ENCODE results near the gene UBE2E1.

Gene UBE2E1

DNA sequence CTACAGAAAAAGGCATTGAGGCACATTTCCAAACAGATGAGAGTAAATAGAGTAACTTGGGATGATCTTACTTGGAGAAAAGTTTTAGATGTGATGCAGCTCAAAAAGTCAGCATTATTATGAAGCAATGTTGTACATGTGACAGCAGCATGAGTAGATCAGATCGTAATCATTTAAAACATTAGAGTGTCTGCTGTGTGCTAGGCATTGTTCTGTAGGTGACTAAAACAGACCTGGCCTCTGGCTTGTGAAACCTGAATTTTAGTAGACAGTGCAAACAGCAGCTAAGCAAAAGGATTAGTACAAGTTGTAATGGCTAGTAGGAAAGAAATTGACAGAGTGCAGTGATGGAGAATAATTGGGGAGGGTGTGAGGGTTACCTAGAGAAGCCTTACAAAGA is 15.1 kb downstream of the UBE2E1 start:
- DNase-seq (ENCODE audit: low read depth in 2 of 2), result no peak

DNA sequence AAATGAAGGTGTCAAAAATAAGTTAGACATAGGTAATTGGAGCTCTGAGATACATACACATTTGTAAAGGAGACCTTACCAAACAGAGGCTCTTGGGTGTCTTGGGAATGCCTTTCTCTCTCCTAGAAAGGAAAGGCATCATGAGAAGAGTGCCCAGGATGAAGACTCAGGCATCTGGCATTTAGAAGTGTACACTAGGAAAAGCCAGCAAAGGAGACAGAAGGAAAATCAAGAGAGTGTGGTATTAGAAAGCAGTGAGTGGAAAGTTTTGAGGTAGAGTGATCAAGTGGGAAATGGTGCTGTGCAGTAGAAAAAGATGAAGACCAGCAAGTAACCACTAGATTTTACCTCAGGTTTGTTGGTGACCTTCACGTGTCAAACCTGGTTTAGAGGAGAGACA is 16.1 kb downstream of the UBE2E1 start:
- DNase-seq (ENCODE audit: low read depth in 2 of 2), result no peak

DNA sequence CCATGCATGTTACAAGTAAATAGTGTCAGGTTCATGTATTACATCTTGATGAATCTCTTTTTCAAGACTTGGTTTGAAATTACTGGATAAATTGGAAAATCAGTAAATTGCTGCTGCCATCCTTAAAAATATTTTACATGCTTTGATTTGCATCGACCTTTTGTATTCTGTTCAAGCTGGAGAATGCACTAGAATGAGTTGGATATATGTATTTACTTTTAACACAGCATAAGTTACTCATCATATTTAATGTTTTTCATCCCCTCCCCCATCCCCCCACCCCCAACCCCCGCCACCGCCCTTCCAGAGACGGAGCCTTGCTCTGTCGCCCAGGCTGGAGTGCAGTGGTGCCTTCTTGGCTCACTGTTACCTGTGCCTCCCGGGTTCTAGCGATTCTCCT is 16.8 kb downstream of the UBE2E1 start:
- DNase-seq (ENCODE audit: low read depth in 2 of 2), result no peak

- no peak for DNase-seq (ENCODE audit: low read depth in 2 of 2)
Measured at GRCh38 chr3:23823620-23824019, 17.9 kb downstream of the UBE2E1 start.

DNA sequence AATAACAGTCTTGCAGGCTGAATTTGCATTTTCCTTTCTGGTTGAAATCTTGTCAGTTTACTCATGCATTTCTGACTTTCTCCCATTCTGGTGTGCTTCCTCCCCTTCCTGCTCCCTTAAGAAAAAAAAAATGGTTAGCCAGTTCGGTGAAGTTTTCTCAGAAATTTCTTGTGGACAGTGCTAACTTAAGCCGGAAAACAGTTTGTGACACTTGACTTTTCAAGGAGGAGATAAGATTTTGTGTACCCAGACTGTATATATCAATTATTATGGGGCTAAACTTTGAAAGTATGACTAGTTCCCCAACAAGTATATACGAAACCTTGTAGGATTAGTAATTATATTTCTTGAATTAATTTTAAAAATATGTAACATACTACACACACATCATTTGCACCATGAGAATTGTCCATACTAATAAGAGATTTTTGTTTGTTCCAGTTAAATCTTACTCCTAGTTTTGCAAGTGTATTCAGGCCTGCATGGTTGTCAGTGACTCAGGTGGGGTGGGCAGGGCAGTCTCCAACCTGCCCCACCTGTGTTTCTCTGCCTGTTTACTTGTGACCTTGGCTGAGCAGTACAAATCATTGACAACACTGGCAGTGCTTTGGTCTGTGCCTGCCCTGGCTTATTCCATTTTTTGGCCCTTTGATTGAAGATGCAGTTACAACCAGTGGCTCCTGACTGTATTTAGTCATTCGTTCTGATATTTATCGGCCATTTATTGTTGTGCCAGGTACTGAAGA is 19.1 kb downstream of the UBE2E1 start:
- no peak for DNase-seq (ENCODE audit: low read depth in 2 of 2)

DNA sequence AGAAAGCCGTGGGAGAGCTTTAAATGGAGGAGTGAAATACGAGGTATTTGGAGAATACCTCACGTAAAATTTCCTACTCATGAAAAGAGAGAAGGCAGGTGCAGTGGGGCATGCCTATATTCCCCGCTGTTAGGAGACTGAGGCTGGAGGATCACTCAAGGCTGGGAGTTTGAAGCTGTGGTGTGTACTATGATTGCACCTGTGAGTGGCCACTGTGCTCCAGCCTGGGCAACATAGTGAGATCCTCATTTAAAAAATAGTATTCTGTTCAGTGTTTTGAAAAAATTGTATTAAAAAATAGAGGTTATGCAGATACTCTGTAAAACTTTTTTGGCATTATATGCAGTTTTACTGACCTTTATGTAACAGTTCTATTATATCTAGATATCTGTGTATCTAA is 20.0 kb downstream of the UBE2E1 start:
- no peak for DNase-seq (ENCODE audit: low read depth in 2 of 2)

- no peak for DNase-seq (ENCODE audit: low read depth in 2 of 2)
Measured at GRCh38 chr3:23826382-23827064, 20.8 kb downstream of the UBE2E1 start.

- DNase-seq (ENCODE audit: low read depth in 2 of 2), result no peak
Measured at GRCh38 chr3:23829242-23829934, 23.6 kb downstream of the UBE2E1 start.

GRCh38 chr3:23830869-23831484 is 25.2 kb downstream of the UBE2E1 start:
- no peak for DNase-seq (ENCODE audit: low read depth in 2 of 2)

- DNase-seq (ENCODE audit: low read depth in 2 of 2), result no peak
Measured at GRCh38 chr3:23831517-23832394, 26.0 kb downstream of the UBE2E1 start.

GRCh38 chr3:23832523-23832922 is 26.8 kb downstream of the UBE2E1 start:
- no peak for DNase-seq (ENCODE audit: low read depth in 2 of 2)

- DNase-seq (ENCODE audit: low read depth in 2 of 2), result no peak
Measured at GRCh38 chr3:23834082-23834870, 28.5 kb downstream of the UBE2E1 start.

DNA sequence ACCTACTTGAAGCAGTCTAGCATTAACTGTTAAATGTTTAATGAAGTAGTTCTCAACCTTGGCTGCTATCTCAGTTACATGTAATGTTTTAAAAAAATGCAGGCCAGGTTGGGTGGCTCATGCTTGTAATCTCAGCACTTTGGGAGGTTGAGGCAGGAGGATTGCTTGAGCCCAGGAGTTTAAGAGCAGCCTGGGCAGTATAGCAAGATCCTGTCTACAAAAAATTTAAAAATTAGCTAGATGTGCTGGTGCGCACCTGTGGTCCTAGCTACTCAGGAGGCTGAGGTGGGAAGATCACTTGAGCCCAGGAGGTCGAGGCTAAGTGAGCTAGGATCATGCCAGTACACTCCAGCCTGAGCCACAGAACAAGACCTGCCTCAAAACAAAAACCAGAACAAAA is 29.3 kb downstream of the UBE2E1 start:
- DNase-seq (ENCODE audit: low read depth in 2 of 2), result no peak

DNA sequence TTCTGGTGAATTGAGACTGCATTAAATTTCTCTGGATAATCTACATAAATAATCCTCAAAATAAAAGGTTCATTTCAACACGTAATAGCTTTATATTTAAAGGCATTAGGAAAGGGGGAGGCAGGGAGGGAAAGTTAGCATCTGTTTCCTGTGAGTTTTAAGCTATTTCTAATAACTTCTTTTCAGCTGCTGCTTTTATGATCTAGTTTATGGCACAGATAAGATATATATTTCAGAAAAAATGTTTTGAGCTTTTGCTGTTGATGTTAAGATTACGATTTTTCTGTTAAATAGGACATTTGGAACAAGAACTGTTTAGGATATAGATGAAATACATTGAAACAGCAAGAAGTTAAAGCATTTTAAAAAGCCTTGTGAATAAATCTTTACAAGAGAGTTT is 30.0 kb downstream of the UBE2E1 start:
- no peak for DNase-seq (ENCODE audit: low read depth in 2 of 2)

- DNase-seq (ENCODE audit: low read depth in 2 of 2), result no peak
Measured at GRCh38 chr3:23836536-23837230, 30.9 kb downstream of the UBE2E1 start.

- no peak for DNase-seq (ENCODE audit: low read depth in 2 of 2)
Measured at GRCh38 chr3:23837286-23837685, 31.5 kb downstream of the UBE2E1 start.

DNA sequence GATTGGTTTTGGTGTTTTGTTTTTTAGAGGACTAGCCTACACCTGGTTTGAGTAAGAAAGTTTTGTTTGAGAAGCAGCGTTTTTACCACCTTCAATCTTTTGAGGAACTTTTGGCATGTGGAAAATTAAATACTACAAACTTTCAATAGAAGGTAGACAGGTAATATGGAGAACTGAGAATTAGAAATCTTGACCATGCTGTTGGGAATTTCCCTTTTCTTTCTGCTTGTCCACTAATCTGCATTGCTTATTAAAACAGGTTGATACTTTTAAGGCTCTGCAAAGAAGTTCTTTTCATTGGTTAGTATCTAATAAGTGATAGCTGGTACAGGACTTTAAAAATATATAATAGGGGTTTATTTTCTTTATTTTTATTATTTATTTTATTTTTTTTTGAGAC is 31.9 kb downstream of the UBE2E1 start:
- DNase-seq (ENCODE audit: low read depth in 2 of 2), result no peak

GRCh38 chr3:23840521-23840920 is 34.8 kb downstream of the UBE2E1 start:
- no peak for DNase-seq (ENCODE audit: low read depth in 2 of 2)

DNA sequence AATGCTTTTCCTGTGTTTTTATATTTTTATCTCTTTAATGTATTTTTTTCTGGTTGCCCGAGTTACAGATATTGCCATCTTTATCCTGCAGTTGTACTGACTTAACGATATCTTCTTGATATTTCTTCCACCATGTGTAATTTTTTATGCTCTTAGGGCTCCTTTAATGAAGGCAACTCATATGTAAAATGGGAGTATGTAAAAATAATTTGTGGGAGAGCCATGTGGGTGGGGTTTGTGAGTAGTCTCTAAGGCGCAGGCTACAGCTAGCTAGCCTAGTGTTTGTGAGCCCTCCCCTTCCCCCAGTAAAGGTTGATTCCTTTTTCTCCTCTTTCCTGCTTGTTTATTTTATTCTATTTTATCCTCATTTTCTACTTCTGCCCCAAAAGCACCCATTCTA is 38.1 kb downstream of the UBE2E1 start:
- DNase-seq (ENCODE audit: low read depth in 2 of 2), result no peak

All from stimulated activated CD8-positive, alpha-beta memory T cell treated with anti-CD3 and anti-CD28 coated beads, Interleukin-15, amount 100 ng/mL, for 48 hours (primary cell).